ENCODE measurements around the gene CHST1.

The CHST1 gene

DNA sequence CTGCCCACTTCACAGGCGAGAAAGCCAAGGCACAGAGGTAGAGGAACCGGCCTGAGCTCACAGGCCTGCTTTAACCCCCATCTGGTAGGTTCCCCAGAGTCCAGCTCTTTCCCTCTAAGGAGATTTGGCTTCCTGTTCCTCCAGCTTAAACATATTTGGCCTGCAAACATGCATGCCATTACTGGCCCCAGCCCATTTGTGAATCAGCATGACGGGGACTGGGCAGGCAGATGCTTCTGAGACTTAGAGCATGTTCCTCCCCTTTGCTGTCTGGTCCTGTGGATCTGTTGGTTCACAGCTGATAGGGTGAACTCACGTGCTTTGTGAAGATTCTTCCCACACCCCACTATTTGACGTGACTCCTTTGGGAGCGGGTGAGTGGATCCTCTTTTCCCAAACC is 12.6 kb downstream of the CHST1 start:
- Histone ChIP-seq H2AFZ (ENCODE audit: low read depth) (no peak overlapping the region), H3K4me2 (no peak overlapping the region), H3K4me1 (ENCODE audit: low read depth, poor library complexity, severe bottlenecking) (no peaks in the 10 kb centered on the region), H3K27me3 (ENCODE audit: insufficient read depth, low read depth) (no peaks in the 10 kb centered on the region), H3K4me3 (IDR thresholded peaks at IDR 0.05; ENCODE audit: insufficient read depth, low read depth, low read length) (no peak overlapping the region), H3K36me3 (ENCODE audit: insufficient read depth) (no peaks in the 10 kb centered on the region), H3K27ac (no peak overlapping the region), H4K20me1 (ENCODE audit: insufficient read depth) (no peaks in the 10 kb centered on the region), H3K9ac (no peak overlapping the region), H3K79me2 (ENCODE audit: insufficient read depth, low read depth) (no peaks in the 10 kb centered on the region)
- TF ChIP-seq, protein P1, sequence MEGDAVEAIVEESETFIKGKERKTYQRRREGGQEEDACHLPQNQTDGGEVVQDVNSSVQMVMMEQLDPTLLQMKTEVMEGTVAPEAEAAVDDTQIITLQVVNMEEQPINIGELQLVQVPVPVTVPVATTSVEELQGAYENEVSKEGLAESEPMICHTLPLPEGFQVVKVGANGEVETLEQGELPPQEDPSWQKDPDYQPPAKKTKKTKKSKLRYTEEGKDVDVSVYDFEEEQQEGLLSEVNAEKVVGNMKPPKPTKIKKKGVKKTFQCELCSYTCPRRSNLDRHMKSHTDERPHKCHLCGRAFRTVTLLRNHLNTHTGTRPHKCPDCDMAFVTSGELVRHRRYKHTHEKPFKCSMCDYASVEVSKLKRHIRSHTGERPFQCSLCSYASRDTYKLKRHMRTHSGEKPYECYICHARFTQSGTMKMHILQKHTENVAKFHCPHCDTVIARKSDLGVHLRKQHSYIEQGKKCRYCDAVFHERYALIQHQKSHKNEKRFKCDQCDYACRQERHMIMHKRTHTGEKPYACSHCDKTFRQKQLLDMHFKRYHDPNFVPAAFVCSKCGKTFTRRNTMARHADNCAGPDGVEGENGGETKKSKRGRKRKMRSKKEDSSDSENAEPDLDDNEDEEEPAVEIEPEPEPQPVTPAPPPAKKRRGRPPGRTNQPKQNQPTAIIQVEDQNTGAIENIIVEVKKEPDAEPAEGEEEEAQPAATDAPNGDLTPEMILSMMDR (conservative IDR thresholded peaks at IDR 0.05; ENCODE audit: low read depth, low read length), result no peak

DNA sequence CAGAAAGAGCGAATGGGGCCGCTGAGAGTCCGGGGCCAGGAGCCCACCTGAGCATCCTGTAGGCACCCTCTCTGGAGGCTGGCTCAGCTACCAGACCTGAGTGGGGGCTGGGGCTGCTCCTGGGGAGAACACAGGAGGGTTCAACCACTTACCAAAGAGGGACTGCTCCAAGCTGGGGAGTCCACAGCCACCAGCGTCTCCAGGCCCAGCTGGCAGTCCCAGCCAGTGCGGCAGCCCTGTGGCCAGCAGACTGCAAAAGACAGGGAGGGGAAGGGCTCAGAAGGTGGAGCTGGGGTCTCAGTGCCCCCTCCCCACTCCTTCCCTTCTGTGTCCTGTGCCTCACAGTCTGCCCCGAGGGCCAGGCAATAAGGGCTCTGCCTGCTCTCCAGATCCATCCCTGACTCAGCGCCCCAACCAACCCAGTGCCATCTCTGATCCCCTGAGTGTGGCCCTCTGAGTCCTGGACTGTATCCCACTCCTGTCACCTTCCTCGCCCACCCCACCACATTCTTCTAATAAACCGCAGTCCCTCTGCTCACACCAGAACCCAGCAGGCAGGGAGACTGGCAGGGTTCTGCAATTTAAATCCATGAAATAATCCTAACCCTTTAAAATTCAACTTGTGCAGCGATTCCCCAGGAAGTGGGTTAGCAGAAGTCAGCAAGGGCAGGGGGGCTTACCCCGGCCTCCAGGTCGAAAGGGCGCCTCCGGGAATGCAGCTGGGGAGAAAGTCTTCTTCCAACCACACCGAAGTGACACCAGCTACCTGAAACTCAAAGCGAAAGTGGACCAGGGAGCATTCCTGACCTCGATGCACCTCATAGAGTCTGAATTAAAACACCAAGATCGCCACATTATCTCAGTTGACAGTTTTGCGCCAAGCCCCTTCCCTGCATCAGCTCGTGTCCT is 13.3 kb downstream of the CHST1 start:
- Histone ChIP-seq H3K79me2 (ENCODE audit: insufficient read depth, low read depth) (no peaks in the 10 kb centered on the region), H3K4me2 (no peak overlapping the region), H3K9ac (no peak overlapping the region), H3K27ac (no peak overlapping the region), H3K27me3 (ENCODE audit: insufficient read depth, low read depth) (no peaks in the 10 kb centered on the region), H3K36me3 (ENCODE audit: insufficient read depth) (no peaks in the 10 kb centered on the region), H3K4me1 (ENCODE audit: low read depth, poor library complexity, severe bottlenecking) (no peaks in the 10 kb centered on the region), H3K4me3 (IDR thresholded peaks at IDR 0.05; ENCODE audit: insufficient read depth, low read depth, low read length) (no peak overlapping the region), H2AFZ (ENCODE audit: low read depth) (no peak overlapping the region), H4K20me1 (ENCODE audit: insufficient read depth) (no peaks in the 10 kb centered on the region)
- TF ChIP-seq, protein P1 (conservative IDR thresholded peaks at IDR 0.05; ENCODE audit: low read depth, low read length), result no peak

DNA sequence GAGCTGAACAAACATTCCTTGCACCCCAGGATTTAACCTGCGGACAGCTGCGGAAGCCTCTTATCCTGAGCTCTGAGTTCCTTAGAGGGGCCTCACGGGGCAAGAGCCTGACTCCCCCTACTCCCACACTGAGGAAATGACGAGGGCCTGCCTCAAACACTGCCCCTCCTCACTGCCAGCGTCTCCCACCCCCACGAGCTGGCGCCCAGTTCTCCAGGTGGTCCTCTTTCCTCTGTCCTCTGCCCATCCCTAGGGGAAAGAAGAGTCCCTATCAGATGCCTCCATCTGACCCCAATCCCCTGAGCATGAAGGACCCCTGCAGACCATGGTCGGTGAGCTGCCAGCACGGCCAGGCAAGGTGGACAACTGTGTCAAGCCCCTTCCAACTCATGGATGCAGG is 14.3 kb downstream of the CHST1 start:
- H3K4me2 ChIP-seq, result no peak overlapping the region
- H3K79me2 ChIP-seq (ENCODE audit: insufficient read depth, low read depth), result no peaks in the 10 kb centered on the region
- H3K4me3 ChIP-seq (IDR thresholded peaks at IDR 0.05; ENCODE audit: insufficient read depth, low read depth, low read length), result no peak overlapping the region
- H2AFZ ChIP-seq (ENCODE audit: low read depth), result no peak overlapping the region
- H4K20me1 ChIP-seq (ENCODE audit: insufficient read depth), result no peaks in the 10 kb centered on the region
- H3K27ac ChIP-seq, result no peak overlapping the region
- H3K9ac ChIP-seq, result no peak overlapping the region
- H3K27me3 ChIP-seq (ENCODE audit: insufficient read depth, low read depth), result no peaks in the 10 kb centered on the region
- TF ChIP-seq, protein P1 (conservative IDR thresholded peaks at IDR 0.05; ENCODE audit: low read depth, low read length), result no peak
- H3K4me1 ChIP-seq (ENCODE audit: low read depth, poor library complexity, severe bottlenecking), result no peaks in the 10 kb centered on the region
- no peaks in the 10 kb centered on the region for H3K36me3 ChIP-seq (ENCODE audit: insufficient read depth)

DNA sequence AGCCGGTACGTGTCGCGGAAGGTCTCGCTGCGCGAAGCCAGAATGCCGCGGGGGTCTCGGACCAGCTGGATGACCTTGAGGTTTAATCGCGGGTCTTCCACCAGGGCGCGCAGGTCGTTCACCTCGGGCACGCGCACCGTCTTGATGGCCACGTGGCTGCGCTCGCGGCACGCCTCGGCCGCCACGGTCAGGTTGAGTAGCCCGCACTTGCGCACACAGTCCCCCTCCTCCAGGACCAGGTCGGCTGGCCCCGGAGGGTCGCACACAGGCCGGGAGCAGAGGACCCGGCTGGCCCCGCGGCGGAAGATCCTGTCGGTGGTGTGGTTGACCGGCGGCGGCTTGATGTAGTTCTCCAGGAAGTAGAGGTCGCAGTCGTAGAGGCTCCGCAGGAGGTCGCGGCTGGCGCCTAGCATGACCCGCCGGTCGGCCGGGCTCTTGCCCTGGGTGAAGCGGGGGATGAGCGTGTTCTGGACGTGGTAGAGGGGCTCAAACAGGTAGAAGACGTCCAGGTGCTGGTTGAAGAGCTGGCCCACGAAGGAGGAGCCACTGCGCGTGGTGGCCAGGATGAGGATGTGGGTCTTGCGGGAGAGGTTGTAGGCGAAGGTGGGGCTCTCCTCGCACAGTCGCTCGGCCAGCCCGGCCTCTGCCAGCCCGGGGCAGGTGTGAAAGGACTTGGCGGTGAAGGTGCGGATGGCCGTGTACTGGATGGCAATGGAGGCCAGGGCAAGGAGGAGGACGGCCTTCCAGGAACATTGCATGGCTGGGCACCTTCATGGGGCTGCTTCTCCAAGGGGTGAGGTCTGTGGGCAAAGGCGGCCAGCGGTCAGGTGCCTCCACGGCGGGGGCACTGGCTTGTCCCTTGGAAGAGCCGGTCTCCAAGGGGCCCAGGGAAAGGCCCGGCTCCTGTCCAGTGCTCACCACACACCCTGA is 15.0 kb downstream of the CHST1 start:
- H3K27me3 ChIP-seq (ENCODE audit: insufficient read depth, low read depth), result no peaks in the 10 kb centered on the region
- H3K36me3 ChIP-seq (ENCODE audit: insufficient read depth), result no peaks in the 10 kb centered on the region
- no peaks in the 10 kb centered on the region for H3K79me2 ChIP-seq (ENCODE audit: insufficient read depth, low read depth)
- no peak overlapping the region for H3K27ac ChIP-seq
- H3K4me1 ChIP-seq (ENCODE audit: low read depth, poor library complexity, severe bottlenecking), result no peaks in the 10 kb centered on the region
- H2AFZ ChIP-seq (ENCODE audit: low read depth), result no peak overlapping the region
- H3K9ac ChIP-seq, result no peak overlapping the region
- no peak overlapping the region for H3K4me2 ChIP-seq
- H4K20me1 ChIP-seq (ENCODE audit: insufficient read depth), result no peaks in the 10 kb centered on the region
- TF ChIP-seq, protein P1 (conservative IDR thresholded peaks at IDR 0.05; ENCODE audit: low read depth, low read length), result no peak
- H3K4me3 ChIP-seq (IDR thresholded peaks at IDR 0.05; ENCODE audit: insufficient read depth, low read depth, low read length), result no peak overlapping the region

Data from KMS-11 (cell line).